ENCODE data around the gene EMC10.
"Not testable (repeated sequence)": the region's sequence is repeated elsewhere in the genome, so short reads cannot be mapped to it uniquely, and the experiment has no call there.

The EMC10 gene

GRCh38 chr19:50476224-50476906 lies at the start of gene EMC10, which contains the start of gene GARIN5A:
EMC10 (plus strand) TSS chr19:50476507; CDS start chr19:50476545, 38 bp downstream.
GARIN5A (minus strand) TSS chr19:50476848; CDS start chr19:50476388, 460 bp downstream.
- DNase-seq, result peak; percentile 89 to 95

- no peak for DNase-seq
Measured at GRCh38 chr19:50427318-50427925, 48.9 kb upstream of the EMC10 start.

GRCh38 chr19:50427997-50428425 lies 48.3 kb upstream of the EMC10 start:
- no peak for DNase-seq

- DNase-seq, result no peak
Measured at GRCh38 chr19:50428772-50429463, 47.4 kb upstream of the EMC10 start.

GRCh38 chr19:50430888-50431342 lies 45.4 kb upstream of the EMC10 start:
- DNase-seq, result no peak

GRCh38 chr19:50431343-50432220 lies 44.7 kb upstream of the EMC10 start:
- peak; percentile 67 to 77 for DNase-seq

GRCh38 chr19:50432221-50433028 lies 43.9 kb upstream of the EMC10 start, which contains the start of gene MYBPC2:
MYBPC2 (plus strand) TSS chr19:50432892; CDS start chr19:50432954, 62 bp downstream.
- no peak for DNase-seq

GRCh38 chr19:50433201-50434180 lies 42.8 kb upstream of the EMC10 start:
- no peak for DNase-seq

GRCh38 chr19:50434525-50434924 lies 41.8 kb upstream of the EMC10 start:
- no peak for DNase-seq

- DNase-seq, result no peak
Measured at GRCh38 chr19:50435221-50435620, 41.1 kb upstream of the EMC10 start.

GRCh38 chr19:50435627-50436026 lies 40.7 kb upstream of the EMC10 start:
- DNase-seq, result no peak

- DNase-seq, result no peak
Measured at GRCh38 chr19:50437862-50438449, 38.4 kb upstream of the EMC10 start.

GRCh38 chr19:50439130-50439529 lies 37.2 kb upstream of the EMC10 start:
- not testable (repeated sequence) for DNase-seq

- DNase-seq, result no peak
Measured at GRCh38 chr19:50444059-50444458, 32.2 kb upstream of the EMC10 start.

- DNase-seq, result no peak
Measured at GRCh38 chr19:50447053-50447452, 29.3 kb upstream of the EMC10 start.

- no peak for DNase-seq
Measured at GRCh38 chr19:50447750-50448149, 28.6 kb upstream of the EMC10 start.

GRCh38 chr19:50449236-50449899 lies 26.9 kb upstream of the EMC10 start:
- DNase-seq, result no peak

GRCh38 chr19:50450369-50451222 lies 25.7 kb upstream of the EMC10 start:
- no peak for DNase-seq

- DNase-seq, result no peak
Measured at GRCh38 chr19:50451223-50451534, 25.1 kb upstream of the EMC10 start.

Data from NCI-H2081 (cell line).